Activated naive CD4-positive, alpha-beta T cell treated with anti-CD3 and anti-CD28 coated beads for 36 hours (primary cell): ENCODE data around the gene MICAL3. TPM values are rescaled to one million over a fixed set of nuclear protein-coding genes. Genes with fewer than 3 reads are reported as not detected.
"Not testable (repeated sequence)": the region's sequence is repeated elsewhere in the genome, so short reads cannot be mapped to it uniquely, and the experiment has no call there.

ENCODE experiments used
- CTCF ChIA-PET: fragments of 350-600 bp; sonication (Branson Sonifier 250); formaldehyde crosslinking; loops from one replicate; lab custom pipeline; 2021; ENCODE audit warnings: antibody characterized with exemption; lab: Charles Lee
- DNase-seq: peaks from one replicate; pipeline ENCODE4 v3.0.0-alpha.2; 2020
- H3K27ac Mint-ChIP-seq: one replicate; pipeline ENCODE4 v1.8.0; 2021; ENCODE audit warnings: mild to moderate bottlenecking, mixed read lengths
- H3K27me3 Mint-ChIP-seq: one replicate; pipeline ENCODE4 v1.8.0; 2021; ENCODE audit warnings: low read depth, mixed read lengths
- H3K36me3 Mint-ChIP-seq: one replicate; pipeline ENCODE4 v1.8.0; 2021; ENCODE audit warnings: low read depth, mixed read lengths
- H3K4me1 Mint-ChIP-seq: one replicate; pipeline ENCODE4 v1.8.0; 2021; ENCODE audit warnings: low read depth, mixed read lengths
- H3K4me3 Mint-ChIP-seq: one replicate; pipeline ENCODE4 v1.8.0; 2021; ENCODE audit warnings: mild to moderate bottlenecking, moderate library complexity, mixed read lengths
- H3K9me3 Mint-ChIP-seq: one replicate; pipeline ENCODE4 v1.8.0; 2021; ENCODE audit warnings: mixed read lengths
- intact Hi-C: fragments of 100-400 bp; cut with micrococcal nuclease; formaldehyde crosslinking; loops from one replicate; pipeline ENCODE4 v1.15.1; 2023
- total RNA-seq, 2 experiments: library from RNA; stranded (reverse); gene quantifications; one replicate each; pipeline ENCODE4 v1.2.3, GENCODE V29; 2021

Gene MICAL3
- total RNA-seq, 2 experiments from 2014 or later, result 21.0 to 25.8 TPM

DNA sequence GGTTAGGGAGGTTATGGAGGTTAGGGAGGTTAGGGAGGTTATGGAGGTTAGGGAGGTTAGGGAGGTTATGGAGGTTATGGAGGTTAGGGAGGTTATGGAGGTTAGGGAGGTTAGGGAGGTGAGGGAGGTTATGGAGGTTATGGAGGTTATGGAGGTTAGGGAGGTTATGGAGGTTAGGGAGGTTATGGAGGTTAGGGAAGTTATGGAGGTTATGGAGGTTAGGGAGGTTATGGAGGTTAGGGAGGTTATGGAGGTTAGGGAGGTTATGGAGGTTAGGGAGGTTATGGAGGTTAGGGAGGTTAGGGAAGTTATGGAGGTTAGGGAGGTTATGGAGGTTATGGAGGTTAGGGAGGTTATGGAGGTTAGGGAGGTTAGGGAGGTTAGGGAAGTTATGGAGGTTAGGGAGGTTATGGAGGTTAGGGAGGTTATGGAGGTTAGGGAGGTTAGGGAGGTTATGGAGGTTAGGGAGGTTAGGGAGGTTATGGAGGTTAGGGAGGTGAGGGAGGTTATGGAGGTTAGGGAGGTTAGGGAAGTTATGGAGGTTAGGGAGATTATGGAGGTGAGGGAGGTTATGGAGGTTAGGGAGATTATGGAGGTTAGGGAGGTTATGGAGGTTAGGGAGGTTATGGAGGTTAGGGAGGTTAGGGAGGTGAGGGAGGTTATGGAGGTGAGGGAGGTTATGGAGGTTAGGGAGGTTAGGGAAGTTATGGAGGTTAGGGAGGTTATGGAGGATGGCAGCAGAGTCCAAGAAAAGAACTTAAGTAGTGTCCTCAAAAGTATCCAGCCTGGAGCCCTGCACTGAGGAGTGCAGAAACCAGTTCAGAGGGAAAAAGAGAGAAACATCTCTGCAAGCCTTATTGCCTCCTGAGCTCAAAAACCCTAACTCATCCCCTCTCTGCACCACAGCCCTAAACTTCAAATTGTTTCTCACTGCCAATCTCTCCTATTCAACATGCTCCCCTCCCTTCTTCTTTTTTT, 147.2 kb downstream of the MICAL3 start:
- H3K36me3 Mint-ChIP-seq, H3K27ac Mint-ChIP-seq, H3K4me3 Mint-ChIP-seq, H3K9me3 Mint-ChIP-seq, H3K4me1 Mint-ChIP-seq, DNase-seq, intact Hi-C loops, H3K27me3 Mint-ChIP-seq: not testable (repeated sequence)
- CTCF ChIA-PET, result interaction anchor here (1.4 to 1.6 kb wide), 2 partner anchors 47 to 199 kb away, joined by 5 to 7 read pairs; no protein-coding TSS in a partner anchor

DNA sequence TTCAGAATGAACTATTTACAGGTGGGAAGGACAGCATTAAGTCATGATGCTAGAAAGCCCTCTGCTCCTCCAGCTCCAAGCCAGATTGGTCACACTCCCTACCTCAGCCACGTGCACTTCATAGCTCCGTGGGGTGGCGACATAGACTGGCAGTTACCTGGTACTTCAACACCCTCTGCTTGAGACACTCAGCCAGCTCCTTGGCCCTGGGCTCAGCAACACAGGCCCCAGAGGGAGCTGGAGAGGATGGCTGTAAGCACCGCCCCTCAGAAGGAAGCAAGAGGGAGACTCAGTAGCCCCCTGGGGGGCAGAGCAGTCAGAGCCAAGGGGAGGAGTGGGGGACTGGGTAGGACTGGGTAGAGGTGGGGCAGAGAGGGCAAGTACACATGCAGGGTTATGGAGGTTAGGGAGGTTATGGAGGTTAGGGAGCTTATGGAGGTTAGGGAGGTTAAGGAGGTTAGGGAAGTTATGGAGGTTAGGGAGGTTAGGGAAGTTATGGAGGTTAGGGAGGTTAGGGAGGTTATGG, 148.0 kb downstream of the MICAL3 start:
- CTCF ChIA-PET, result interaction anchor here (0.5 to 1.6 kb wide), 3 partner anchors 14 to 200 kb away, joined by 3 to 7 read pairs (median 5); no protein-coding TSS in a partner anchor
- DNase-seq, result no peak
- intact Hi-C loops, result no loop called here
- no peaks in the 10 kb centered on the region for H3K27me3 Mint-ChIP-seq
- H3K4me1 Mint-ChIP-seq, result no peaks in the 10 kb centered on the region
- no peak overlapping the region for H3K27ac Mint-ChIP-seq
- H3K4me3 Mint-ChIP-seq, result no peak overlapping the region
- H3K9me3 Mint-ChIP-seq, result no peaks in the 10 kb centered on the region
- H3K36me3 Mint-ChIP-seq, result peaks cover 7% of the 10 kb centered on the region

DNA sequence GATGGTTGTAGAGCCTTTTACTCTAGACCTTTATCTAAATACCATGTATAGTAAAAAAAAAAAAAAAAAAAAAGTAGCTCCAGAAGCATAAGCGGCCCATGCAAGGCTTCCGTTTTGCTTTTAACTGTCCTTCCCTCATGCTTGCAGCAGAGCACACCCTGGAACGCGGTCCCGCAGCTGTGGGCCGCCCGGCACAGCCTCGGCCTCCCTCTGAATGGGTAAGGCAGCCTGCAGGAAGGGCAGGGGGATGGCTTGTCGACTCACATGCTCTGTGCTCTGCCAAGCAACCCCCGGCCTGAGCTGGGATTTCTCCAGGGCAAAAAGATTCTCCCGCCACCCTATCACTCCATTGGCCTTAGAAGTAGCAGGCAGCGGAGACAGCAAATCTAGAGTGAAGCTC, 148.7 kb downstream of the MICAL3 start:
- no peaks in the 10 kb centered on the region for H3K4me1 Mint-ChIP-seq
- H3K9me3 Mint-ChIP-seq, result no peaks in the 10 kb centered on the region
- CTCF ChIA-PET, result interaction anchor here (1.4 to 1.6 kb wide), 2 partner anchors 45 to 201 kb away, joined by 5 to 7 read pairs; no protein-coding TSS in a partner anchor
- peaks cover 5% of the 10 kb centered on the region for H3K36me3 Mint-ChIP-seq
- intact Hi-C loops, result no loop called here
- H3K27ac Mint-ChIP-seq, result no peak overlapping the region
- no peaks in the 10 kb centered on the region for H3K27me3 Mint-ChIP-seq
- DNase-seq, result no peak
- H3K4me3 Mint-ChIP-seq, result no peak overlapping the region

DNA sequence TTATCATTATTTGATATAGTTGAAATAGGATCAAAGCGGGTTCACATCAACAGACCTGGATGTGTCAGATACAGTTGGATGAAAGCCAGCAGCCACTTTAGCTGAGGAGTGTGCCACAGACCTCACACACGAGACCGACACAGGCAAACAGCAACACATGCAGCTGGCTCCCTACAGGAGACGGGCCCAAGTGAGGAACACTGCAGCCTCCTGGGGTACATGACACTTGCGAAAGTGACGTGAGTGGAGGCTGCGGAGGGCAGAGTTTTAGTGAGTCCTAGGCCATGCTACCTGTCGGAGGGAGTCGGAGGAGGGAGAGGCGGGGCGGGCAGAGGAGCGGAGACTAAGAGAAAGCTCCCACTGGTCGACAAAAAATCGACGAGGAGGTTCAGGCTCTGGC, 149.2 kb downstream of the MICAL3 start:
- Mint-ChIP-seq H3K36me3 (peaks cover 5% of the 10 kb centered on the region), H3K4me1 (no peaks in the 10 kb centered on the region), H3K27me3 (no peaks in the 10 kb centered on the region), H3K4me3 (no peak overlapping the region), H3K27ac (no peak overlapping the region), H3K9me3 (no peaks in the 10 kb centered on the region)
- CTCF ChIA-PET, result no interaction called here
- no peak for DNase-seq
- intact Hi-C loops, result no loop called here

DNA sequence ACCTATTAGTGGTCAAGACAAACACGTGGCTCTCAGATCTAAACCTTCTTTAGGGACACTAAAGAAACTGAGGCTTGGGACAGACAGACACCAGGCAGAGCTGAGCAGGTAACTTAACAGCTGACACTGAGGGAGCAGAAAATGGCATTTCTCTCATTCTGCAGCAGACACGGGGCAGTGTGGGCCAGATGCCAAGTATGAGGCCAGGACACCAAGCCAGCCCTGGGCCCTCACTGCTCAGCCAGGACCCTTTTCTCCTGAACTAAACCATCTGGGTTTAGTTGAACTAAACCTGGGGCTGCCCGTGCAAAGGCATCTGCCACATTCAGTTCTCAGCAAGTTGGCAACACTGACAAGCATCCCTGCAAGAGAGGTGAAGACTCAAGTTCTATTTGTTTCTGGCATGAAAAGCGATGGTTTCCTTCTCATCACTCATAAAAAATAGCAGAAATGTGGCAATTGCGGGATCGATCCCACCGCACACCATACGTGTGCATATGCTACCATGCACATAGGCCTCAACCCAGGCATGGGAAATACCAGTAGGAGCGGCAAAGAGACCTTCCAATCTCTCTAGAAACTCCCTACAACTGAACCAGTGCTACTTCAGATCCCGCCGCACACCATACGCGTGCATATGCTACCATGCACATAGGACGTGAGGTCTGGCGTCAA, 150.0 kb downstream of the MICAL3 start:
- no peaks in the 10 kb centered on the region for H3K4me1 Mint-ChIP-seq
- H3K27ac Mint-ChIP-seq, result no peak overlapping the region
- no peak for DNase-seq
- H3K36me3 Mint-ChIP-seq, result peaks cover 6% of the 10 kb centered on the region
- no peak overlapping the region for H3K4me3 Mint-ChIP-seq
- CTCF ChIA-PET, result interaction anchor here (0.9 kb wide), 1 partner anchor 202 kb away, joined by 3 read pairs; no protein-coding TSS in a partner anchor
- intact Hi-C loops, result no loop called here
- no peaks in the 10 kb centered on the region for H3K27me3 Mint-ChIP-seq
- no peaks in the 10 kb centered on the region for H3K9me3 Mint-ChIP-seq

DNA sequence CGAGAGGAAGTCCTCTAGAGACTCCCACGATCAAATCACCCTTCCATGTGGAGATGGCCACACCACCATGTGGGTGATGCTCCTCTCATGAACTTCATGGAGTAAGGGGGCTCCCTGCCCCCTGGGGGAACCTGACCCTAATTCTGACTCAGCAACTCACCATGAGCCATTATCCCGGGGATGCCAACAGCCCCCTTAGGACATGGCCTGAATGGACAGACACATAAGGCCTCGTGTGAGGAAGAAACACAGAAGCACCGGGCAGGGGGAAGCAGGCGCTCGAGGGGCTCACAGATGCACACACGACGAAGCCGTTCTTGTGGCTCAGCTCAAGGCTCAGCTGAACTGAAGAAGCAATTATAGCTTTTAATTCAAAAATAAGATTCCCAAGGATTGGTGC, 150.6 kb downstream of the MICAL3 start:
- Mint-ChIP-seq H3K36me3 (peaks cover 6% of the 10 kb centered on the region), H3K27me3 (no peaks in the 10 kb centered on the region), H3K27ac (no peak overlapping the region), H3K9me3 (no peaks in the 10 kb centered on the region), H3K4me1 (no peaks in the 10 kb centered on the region), H3K4me3 (no peak overlapping the region)
- no peak for DNase-seq
- CTCF ChIA-PET, result interaction anchor here (0.9 kb wide), 1 partner anchor 203 kb away, joined by 3 read pairs; no protein-coding TSS in a partner anchor
- intact Hi-C loops, result no loop called here

DNA sequence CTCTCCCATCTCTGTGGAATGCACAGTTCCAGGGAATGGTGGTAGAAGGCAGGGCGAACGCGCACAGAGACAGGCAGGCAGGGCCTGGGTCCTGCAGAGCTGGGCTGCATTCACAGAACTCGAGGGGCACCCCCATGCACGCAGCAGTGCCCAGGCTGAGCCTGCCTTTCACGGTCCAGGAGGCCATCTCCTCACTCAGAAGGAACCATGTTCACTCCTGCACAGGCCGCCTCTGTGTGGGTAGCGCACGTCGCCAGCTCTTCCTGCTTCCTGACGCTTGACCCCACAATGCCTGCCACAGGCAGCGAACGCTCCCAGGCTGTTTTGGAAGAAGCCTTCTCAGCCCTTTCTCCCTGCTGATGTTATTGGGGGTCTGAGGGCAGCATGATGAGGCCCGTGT, 151.2 kb downstream of the MICAL3 start:
- Mint-ChIP-seq H3K27me3 (no peaks in the 10 kb centered on the region), H3K27ac (no peak overlapping the region), H3K36me3 (peaks cover 6% of the 10 kb centered on the region), H3K4me3 (no peak overlapping the region), H3K9me3 (no peaks in the 10 kb centered on the region), H3K4me1 (no peaks in the 10 kb centered on the region)
- CTCF ChIA-PET, result interaction anchor here (0.9 kb wide), 1 partner anchor 203 kb away, joined by 3 read pairs; no protein-coding TSS in a partner anchor
- DNase-seq, result no peak
- intact Hi-C loops, result no loop called here

DNA sequence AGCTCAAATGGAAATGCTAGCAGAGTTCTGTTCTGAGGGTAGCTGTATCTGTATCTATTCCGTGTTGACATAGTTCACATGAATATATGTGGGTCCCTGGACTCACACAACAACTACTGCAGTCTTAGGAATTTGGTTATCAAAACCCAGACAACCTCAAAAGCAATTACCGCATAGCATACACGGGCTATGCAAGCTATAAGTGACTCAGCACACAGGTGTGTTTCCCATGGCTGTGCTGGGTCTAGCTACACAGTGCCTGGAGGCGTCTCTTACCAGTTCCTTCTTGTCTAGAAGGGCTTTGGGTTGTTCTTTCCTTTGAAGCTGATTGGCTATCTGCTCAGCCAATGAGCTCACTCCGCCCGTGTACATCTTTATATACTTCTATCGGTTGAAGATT, 151.9 kb downstream of the MICAL3 start:
- no peak for DNase-seq
- Mint-ChIP-seq H3K9me3 (no peaks in the 10 kb centered on the region), H3K4me3 (no peak overlapping the region), H3K4me1 (no peaks in the 10 kb centered on the region), H3K36me3 (peaks cover 6% of the 10 kb centered on the region), H3K27ac (no peak overlapping the region), H3K27me3 (no peaks in the 10 kb centered on the region)
- CTCF ChIA-PET, result no interaction called here
- intact Hi-C loops, result no loop called here

DNA sequence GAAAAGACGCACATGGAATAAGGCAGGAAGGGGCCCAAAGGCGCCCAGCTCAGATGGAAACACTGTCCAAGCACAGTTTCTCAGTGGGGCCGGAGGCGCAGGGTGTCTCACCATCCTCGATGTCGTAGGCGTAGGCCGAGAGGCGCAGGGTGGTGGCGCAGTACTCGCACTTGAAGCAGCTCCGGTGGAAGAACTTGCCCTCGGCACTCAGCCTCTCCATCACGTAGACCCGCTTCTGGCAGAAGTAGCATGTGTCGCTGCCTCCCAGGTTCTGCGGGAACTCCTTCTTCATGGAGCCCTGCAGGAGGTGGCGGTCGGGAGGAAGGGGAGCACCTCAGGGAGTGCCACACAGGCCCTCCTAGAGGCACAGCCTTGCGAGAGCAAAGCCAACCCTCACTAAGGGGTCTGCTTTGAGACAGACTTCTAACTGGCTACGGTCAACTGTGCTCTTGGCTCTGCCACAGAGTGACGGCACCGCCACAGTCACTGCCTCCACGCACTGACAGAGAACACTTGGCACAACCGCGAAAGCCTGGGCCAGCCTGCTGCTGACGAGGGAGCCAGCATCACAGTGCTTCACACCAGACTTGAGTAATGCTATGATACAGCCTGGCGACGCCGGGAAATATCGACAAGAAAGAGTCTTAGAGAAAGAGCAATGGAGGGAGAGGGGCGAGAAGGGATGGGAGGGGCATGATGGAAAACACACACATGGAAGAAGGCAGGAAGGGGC, 152.5 kb downstream of the MICAL3 start:
- no peaks in the 10 kb centered on the region for H3K9me3 Mint-ChIP-seq
- CTCF ChIA-PET, result no interaction called here
- H3K4me3 Mint-ChIP-seq, result no peak overlapping the region
- intact Hi-C loops, result no loop called here
- H3K27me3 Mint-ChIP-seq, result no peaks in the 10 kb centered on the region
- H3K4me1 Mint-ChIP-seq, result no peaks in the 10 kb centered on the region
- H3K27ac Mint-ChIP-seq, result no peak overlapping the region
- no peak for DNase-seq
- H3K36me3 Mint-ChIP-seq, result peaks cover 6% of the 10 kb centered on the region

DNA sequence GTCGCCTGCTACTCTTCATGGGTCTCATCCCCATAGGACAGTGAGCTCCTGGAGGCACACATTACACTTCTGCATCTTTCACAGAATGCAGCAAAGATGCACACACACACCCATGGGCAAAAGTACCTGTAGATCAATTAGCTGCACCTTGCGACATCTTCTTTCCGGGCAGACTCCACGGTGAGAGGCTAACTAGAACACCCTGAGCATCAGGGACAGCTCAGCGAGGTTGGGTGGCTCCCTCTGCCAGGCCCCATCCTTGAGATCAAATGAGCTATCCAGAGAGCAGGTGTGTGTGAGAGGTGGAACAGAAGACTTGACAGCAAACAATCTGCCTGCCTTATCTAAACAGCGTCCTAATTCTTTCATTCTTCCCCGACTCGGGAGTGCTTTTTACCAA, 154.0 kb downstream of the MICAL3 start:
- Mint-ChIP-seq H3K27me3 (no peaks in the 10 kb centered on the region), H3K36me3 (peaks cover 6% of the 10 kb centered on the region), H3K4me3 (no peak overlapping the region), H3K9me3 (no peaks in the 10 kb centered on the region), H3K27ac (no peak overlapping the region), H3K4me1 (no peaks in the 10 kb centered on the region)
- DNase-seq, result no peak
- CTCF ChIA-PET, result interaction anchor here (1.4 kb wide), 1 partner anchor 206 kb away, joined by 3 read pairs; no protein-coding TSS in a partner anchor
- intact Hi-C loops, result no loop called here

DNA sequence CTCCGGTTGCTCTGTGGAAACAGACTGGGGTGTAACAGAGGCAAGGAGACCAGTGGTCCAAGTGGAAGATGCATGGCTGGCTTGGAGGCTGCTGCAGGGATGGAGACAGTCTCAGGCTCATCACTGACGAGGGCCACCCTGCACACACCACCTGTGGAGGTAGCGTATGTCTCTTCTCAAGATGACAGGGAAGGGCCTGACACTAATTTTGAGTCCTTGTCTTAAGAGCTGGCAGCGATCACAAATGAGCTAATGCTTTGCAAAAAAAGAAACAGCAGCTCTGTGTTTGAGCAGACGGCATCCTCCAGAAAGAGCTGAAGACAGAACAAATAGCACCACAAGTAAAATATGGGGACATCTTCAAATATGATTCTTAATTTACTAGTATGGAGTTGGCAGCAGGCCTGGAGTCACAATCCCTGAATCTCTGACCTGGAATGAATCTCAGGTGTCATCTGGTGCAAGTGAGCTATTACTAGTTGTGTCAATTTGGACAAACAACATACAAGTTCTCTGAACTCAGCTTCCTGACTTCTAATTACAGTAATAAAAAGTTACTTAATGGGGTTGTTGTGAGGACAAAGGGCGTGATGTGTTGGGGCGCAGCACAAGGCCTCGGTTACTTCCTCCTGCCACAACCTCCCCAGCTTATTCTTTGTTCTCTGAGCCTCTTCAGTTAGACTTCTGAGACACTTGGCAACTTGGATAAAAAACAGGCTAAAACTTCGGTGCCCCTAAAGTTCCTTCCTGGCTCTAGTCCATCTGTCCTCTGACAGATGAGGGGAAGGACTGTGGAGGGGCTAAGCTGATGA, 154.9 kb downstream of the MICAL3 start:
- DNase-seq, result no peak
- no peaks in the 10 kb centered on the region for H3K9me3 Mint-ChIP-seq
- no peaks in the 10 kb centered on the region for H3K27me3 Mint-ChIP-seq
- CTCF ChIA-PET, result interaction anchor here (0.9 to 2.1 kb wide), 3 partner anchors 35 to 207 kb away, joined by 3 to 4 read pairs (median 3); no protein-coding TSS in a partner anchor
- intact Hi-C loops, result no loop called here
- H3K4me1 Mint-ChIP-seq, result no peaks in the 10 kb centered on the region
- H3K4me3 Mint-ChIP-seq, result no peak overlapping the region
- H3K36me3 Mint-ChIP-seq, result peaks cover 6% of the 10 kb centered on the region
- no peak overlapping the region for H3K27ac Mint-ChIP-seq
